Tibial nerve (tissue), 4 donors: ENCODE results near the gene BCORL1. TPM values are rescaled to one million over a fixed set of nuclear protein-coding genes. Genes with fewer than 3 reads are reported as not detected.

Experiments
- DNase-seq, 2 donors: peaks; one replicate each; pipeline ENCODE4 v3.0.0-alpha.2; 2019; ENCODE audit warnings: low spot score in 2 of 2
- H3K27ac ChIP-seq, 4 donors: fragments of 200-600 bp; sonication (generic) in 3 of 4; one replicate each; pipeline ENCODE4 v1.5.1; 2017 to 2019; ENCODE audit warnings: mild to moderate bottlenecking in 1 of 4
- H3K27me3 ChIP-seq, 2 donors: fragments of 200-600 bp; sonication (generic) in 1 of 2; one replicate each; pipeline versions ENCODE4 v1.5.1 to v1.6.0; 2017 to 2019
- H3K36me3 ChIP-seq, 3 donors: fragments of 200-600 bp; sonication (generic); one replicate each; pipeline ENCODE4 v1.5.1; 2018 to 2019
- H3K4me1 ChIP-seq, 4 donors: fragments of 200-600 bp; sonication (generic) in 3 of 4; one replicate each; pipeline ENCODE4 v1.5.1; 2017 to 2019
- H3K4me3 ChIP-seq, 4 donors: fragments of 200-600 bp; sonication (generic) in 3 of 4; one replicate each; pipeline ENCODE4 v1.5.1; 2017 to 2019; ENCODE audit warnings: mild to moderate bottlenecking in 1 of 4, moderate library complexity in 1 of 4
- H3K9me3 ChIP-seq, 4 donors: fragments of 200-600 bp; sonication (generic) in 3 of 4; one replicate each; pipeline ENCODE4 v1.5.1; 2017 to 2019
- CTCF ChIP-seq, 5 experiments: fragments of 200-600 bp in 3 of 5; fragments of 450-650 bp in 2 of 5; sonication (generic) in 3 of 5; IDR thresholded peaks; one replicate each; pipeline ENCODE4 v1.5.1; 2016 to 2019; ENCODE audit warnings: antibody characterized with exemption in 5 of 5, mild to moderate bottlenecking in 3 of 5, moderate library complexity in 2 of 5
- EP300 ChIP-seq, 2 donors: sonication (generic); formaldehyde crosslinking; IDR thresholded peaks; one replicate each; pipeline ENCODE4 v1.6.1; 2017; ENCODE audit warnings: antibody characterized with exemption in 2 of 2, mild to moderate bottlenecking in 1 of 2
- POLR2A ChIP-seq, 2 donors: fragments of 450-650 bp; IDR thresholded peaks; one replicate each; pipeline ENCODE4 v1.6.1; 2017; ENCODE audit warnings: antibody characterized with exemption in 2 of 2, mild to moderate bottlenecking in 2 of 2, moderate library complexity in 2 of 2
- whole genome bisulfite sequencing, 2 donors: methylation state at CpG; one replicate each; pipeline ENCODE4 v1.1.5; 2018; 5-methylcytosine and 5-hydroxymethylcytosine counted together
- total RNA-seq, 4 donors: library from RNA; depleted of rRNA; stranded (reverse); fragments of >200 nt; gene quantifications; one replicate each; pipeline ENCODE4 v1.1.0, GENCODE V29; 2016

BCORL1 gene
- total RNA-seq, 4 donors from 2014 or later, result 4.7 to 10.0 (median 9.0) TPM

GRCh38 chrX:129998021-129998420 is 15.6 kb downstream of the BCORL1 start:
- Histone ChIP-seq H3K4me1 (peaks cover 0 to 22% (median 0%) of the 10 kb centered on the region in 4 donors), H3K4me3 (no peak overlapping the region), H3K27ac (no peak overlapping the region), H3K9me3 (no peaks in the 10 kb centered on the region), H3K36me3 (no peaks in the 10 kb centered on the region), H3K27me3 (no peaks in the 10 kb centered on the region)
- TF ChIP-seq POLR2A (IDR thresholded peaks at IDR 0.05) (no peak), EP300 (IDR thresholded peaks at IDR 0.05) (no peak), CTCF (IDR thresholded peaks at IDR 0.05) (no peak)
- no peak for DNase-seq
- 73 to 100% methylated on average over 1 to 3 of the region's 3 CpGs for WGBS, 2 donors

GRCh38 chrX:130001893-130002292 is 19.5 kb downstream of the BCORL1 start:
- H3K9me3 ChIP-seq, result no peaks in the 10 kb centered on the region
- peaks cover 0 to 13% (median 0%) of the 10 kb centered on the region in 4 donors for H3K4me1 ChIP-seq
- H3K27ac ChIP-seq, result no peak overlapping the region
- peaks cover 0 to 12% (median 0%) of the 10 kb centered on the region in 3 donors for H3K36me3 ChIP-seq
- WGBS, 2 donors, result 66 to 68% methylated on average over 6 of the region's 6 CpGs
- DNase-seq, result no peak
- no peaks in the 10 kb centered on the region for H3K27me3 ChIP-seq
- no peak overlapping the region for H3K4me3 ChIP-seq
- TF ChIP-seq CTCF (IDR thresholded peaks at IDR 0.05) (no peak), POLR2A (IDR thresholded peaks at IDR 0.05) (no peak), EP300 (IDR thresholded peaks at IDR 0.05) (no peak)

DNA sequence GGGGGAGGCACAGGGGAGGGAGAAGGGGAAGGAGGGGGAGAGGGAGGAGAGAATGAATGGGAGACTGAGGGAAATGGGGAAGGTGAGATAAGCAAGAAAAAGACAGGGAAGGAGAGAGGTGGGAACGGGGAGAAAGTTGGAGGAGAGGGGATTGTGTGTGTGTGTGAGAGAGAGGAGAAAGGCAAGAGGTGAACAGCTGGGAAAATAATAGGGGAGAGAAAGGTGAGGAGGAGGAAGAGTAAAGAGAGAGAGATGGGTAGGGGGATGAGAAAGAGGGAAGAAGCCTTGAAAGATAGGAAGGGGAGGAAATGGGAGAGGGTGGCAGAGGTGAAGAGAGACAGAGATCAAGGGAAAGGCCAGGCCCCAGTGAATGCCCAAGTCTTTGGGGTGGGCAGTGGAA is 20.1 kb downstream of the BCORL1 start:
- Histone ChIP-seq H3K9me3 (no peaks in the 10 kb centered on the region), H3K4me3 (no peak overlapping the region), H3K36me3 (peaks cover 0 to 18% (median 0%) of the 10 kb centered on the region in 3 donors), H3K27ac (no peak overlapping the region), H3K4me1 (peaks cover 0 to 13% (median 0%) of the 10 kb centered on the region in 4 donors), H3K27me3 (no peaks in the 10 kb centered on the region)
- TF ChIP-seq POLR2A (IDR thresholded peaks at IDR 0.05), result no peak
- no peak for TF ChIP-seq EP300 (IDR thresholded peaks at IDR 0.05)
- TF ChIP-seq CTCF (IDR thresholded peaks at IDR 0.05), result no peak
- DNase-seq, result no peak
- WGBS, 2 donors, result 33 to 63% methylated on average over 1 of the region's 1 CpG

DNA sequence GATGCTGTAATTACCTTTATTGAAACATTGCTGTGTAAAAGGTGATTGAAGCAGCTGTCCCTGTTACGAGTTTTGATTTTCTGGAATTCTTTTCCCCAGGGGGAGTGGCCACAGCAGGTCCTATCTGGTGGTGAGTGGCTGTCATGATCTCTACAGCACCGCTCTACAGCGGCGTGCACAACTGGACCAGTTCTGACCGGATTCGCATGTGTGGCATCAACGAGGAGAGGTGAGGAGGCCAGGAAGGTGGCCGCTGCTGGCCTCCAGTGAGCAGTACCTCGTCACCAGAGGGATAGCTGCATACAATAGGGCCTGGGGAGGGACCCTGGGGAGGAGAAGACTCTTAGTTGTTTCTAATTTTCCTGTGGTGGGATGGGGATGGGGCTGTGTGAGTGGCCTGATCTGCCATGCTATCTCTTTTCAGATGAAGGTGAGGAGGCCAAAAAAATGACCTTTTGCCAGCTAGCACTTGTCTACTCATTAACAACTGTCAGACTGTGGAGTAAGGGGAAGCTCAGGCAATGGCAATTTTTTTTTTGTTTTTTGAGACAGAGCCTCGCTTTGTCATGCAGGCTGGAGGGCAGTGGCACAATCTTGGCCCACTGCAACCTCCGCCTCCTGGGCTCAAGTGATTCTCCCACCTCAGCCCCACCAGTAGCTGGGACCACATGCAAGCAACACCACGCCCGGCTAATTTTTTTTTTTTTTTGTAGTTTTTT is 22.8 kb downstream of the BCORL1 start:
- H3K36me3 ChIP-seq, result peaks cover 0 to 21% (median 0%) of the 10 kb centered on the region in 3 donors
- TF ChIP-seq CTCF (IDR thresholded peaks at IDR 0.05) (no peak), EP300 (IDR thresholded peaks at IDR 0.05) (no peak)
- peaks cover 0 to 13% (median 0%) of the 10 kb centered on the region in 4 donors for H3K4me1 ChIP-seq
- WGBS, 2 donors, result 88 to 91% methylated on average over 13 of the region's 13 CpGs
- no peak overlapping the region for H3K27ac ChIP-seq
- no peaks in the 10 kb centered on the region for H3K27me3 ChIP-seq
- no peaks in the 10 kb centered on the region for H3K9me3 ChIP-seq
- no peak for DNase-seq
- no peak overlapping the region for H3K4me3 ChIP-seq

DNA sequence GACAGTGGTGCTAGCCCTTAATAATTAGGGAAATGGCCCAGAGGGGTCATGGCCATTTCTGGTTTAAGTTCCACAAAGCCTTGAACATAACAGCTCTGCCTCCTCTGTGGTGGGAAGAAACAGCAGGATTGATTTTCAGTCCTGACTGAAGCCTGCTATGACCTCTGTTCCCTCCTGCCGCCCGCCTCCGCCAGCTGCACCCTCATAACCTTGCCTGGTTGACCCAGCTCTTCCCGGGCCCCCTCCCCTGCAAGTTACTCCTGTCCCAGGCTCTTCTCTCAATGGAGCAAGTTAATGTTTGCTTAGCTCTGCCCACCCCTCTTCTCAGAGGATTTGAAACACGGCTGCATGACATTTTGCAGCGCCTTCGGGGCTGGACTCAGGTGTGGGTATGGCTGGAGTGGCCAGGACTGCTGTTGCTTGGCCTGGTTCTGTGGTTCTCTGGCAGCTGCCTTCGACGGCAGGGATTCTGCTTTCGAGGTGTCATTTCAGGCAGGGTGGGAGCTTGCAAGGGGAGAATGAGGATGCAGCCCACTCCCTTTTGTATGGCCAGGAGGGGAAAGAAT is 27.3 kb downstream of the BCORL1 start:
- Histone ChIP-seq H3K4me1 (no peaks in the 10 kb centered on the region), H3K9me3 (no peaks in the 10 kb centered on the region), H3K36me3 (peaks cover 0 to 49% (median 0%) of the 10 kb centered on the region in 3 donors), H3K4me3 (no peak overlapping the region), H3K27ac (no peak overlapping the region), H3K27me3 (no peaks in the 10 kb centered on the region)
- no peak for DNase-seq
- WGBS, 2 donors, result 68 to 76% methylated on average over 6 to 10 of the region's 10 CpGs
- TF ChIP-seq EP300 (IDR thresholded peaks at IDR 0.05) (no peak), CTCF (IDR thresholded peaks at IDR 0.05) (no peak), POLR2A (IDR thresholded peaks at IDR 0.05) (no peak)
